LoVo (cell line): ENCODE data around the gene AXL.
"Not testable (repeated sequence)": the region's sequence is repeated elsewhere in the genome, so short reads cannot be mapped to it uniquely, and the experiment has no call there.

Experiments used
- DNase-seq: peaks from one replicate; pipeline ENCODE4 v3.0.0-alpha.2; 2016; ENCODE audit warnings: low spot score

Gene AXL

DNA sequence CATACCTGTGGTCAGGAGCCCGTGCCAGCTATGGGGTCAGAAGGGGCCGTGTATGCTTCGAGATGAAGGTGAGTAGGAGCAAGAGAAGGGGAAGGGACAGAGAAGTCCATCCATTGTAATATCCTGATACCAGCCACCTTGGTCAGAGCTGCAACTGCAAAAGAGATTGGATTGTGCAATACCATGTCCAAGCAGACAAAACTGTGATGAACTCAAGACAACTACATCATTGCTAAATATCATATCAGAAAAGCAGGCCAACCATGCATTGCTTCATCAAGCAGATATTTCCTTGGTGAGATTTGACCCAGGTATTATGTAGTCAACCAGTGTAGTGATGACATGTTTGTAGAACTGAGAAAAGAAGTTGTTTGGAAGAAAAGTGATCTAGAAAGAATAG lies 57.2 kb downstream of the AXL start:
- DNase-seq, result no peak

DNA sequence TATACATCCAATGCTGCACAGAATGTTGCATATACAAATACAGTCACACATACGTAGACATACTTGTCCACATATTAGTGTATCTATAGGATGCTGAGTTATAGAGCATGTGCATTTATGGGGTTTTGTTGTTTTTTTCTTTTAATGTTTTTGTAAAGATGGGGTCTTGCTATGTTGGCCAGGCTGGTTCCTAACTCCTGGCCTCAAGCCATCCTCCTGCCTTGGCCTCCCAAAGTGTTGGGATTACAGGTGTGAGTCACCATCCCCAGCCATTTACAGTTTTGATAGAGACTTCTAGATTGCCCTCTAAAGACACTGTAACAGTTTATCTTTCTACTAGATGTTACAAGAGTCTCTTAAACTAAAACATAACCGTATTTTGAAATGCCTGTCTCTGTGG lies 59.5 kb downstream of the AXL start:
- no peak for DNase-seq

GRCh38 chr19:41288673-41289530 lies 69.9 kb downstream of the AXL start:
- DNase-seq, result no peak

GRCh38 chr19:41289814-41290213 lies 70.8 kb downstream of the AXL start:
- not testable (repeated sequence) for DNase-seq

- no peak for DNase-seq
Observed at GRCh38 chr19:41294393-41294792, 75.4 kb downstream of the AXL start.

DNA sequence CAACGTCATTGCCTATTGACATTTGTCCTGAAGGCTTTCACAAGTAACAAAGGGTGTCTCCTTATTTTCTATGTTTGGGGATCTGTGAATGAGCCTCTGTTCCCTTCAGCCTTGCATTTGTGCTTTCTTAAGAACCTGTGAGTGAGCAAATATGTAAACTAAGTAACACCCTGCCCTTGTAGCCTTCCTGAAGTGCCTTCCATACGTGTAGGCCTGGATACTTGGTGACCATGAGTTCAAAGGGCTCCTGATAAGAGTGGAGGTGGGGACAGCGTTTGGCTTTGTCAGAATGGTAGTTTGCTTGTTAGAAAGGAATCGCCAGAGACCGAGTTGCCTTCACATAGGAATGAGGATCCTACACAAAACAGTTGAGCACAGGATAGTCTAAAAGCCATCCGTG lies 76.5 kb downstream of the AXL start:
- DNase-seq, result no peak

DNA sequence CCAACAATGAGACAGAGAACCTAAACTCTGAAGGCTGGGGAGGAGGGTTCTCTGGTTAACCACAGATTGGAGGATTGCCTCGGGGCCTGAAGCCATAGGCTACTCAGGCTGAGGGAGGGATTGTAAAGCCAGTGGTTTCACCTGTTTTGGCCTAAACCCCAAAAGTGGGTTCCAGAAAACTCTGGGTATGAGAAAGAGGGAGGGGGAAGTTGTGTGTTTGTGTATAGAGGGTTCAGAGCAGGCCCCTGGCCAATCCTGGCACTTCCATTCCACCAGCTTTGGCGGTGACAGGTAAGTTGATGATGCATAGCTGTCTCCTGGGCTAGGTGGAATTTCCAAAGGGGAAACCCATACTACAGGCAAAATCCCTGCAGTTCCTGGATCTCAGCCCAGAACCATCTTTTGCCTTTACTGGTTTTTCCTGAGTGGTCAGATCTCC lies 77.4 kb downstream of the AXL start:
- DNase-seq, result no peak

DNA sequence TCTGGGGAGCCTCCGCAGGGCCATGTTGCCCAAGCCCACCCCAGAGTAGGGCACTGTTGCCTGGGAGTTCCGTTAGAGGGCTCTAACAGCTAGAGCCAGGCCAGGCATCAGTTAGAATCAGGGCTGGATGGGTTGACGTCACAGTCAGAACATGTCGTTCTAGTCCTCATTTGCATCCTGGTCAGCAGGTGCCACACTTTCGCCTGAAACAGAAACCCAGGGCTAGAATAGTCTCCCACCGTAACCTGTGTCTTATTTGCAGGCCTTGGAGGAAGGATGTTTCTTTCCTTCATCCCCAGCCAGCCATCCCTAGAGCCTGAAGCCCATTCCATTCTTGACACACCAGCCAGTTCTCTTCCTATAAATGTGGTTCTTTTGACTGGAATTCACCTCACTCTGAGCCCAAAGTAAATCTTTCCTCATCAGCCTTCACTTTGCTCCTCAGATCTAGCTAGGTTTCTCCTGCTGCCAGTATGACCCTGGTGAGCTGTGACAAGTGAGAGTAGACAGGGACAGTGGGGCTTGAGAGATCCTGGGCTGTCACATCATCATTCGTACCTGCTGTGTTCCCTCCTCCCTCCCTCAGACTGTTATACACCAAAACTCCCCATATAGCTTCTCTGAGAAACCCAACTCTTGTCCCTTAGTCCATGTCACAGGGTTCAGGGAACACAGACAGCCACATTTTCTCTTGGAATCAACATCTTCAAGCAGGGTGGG lies 78.8 kb downstream of the AXL start:
- no peak for DNase-seq

GRCh38 chr19:41298348-41298964 lies 79.4 kb downstream of the AXL start:
- no peak for DNase-seq

DNA sequence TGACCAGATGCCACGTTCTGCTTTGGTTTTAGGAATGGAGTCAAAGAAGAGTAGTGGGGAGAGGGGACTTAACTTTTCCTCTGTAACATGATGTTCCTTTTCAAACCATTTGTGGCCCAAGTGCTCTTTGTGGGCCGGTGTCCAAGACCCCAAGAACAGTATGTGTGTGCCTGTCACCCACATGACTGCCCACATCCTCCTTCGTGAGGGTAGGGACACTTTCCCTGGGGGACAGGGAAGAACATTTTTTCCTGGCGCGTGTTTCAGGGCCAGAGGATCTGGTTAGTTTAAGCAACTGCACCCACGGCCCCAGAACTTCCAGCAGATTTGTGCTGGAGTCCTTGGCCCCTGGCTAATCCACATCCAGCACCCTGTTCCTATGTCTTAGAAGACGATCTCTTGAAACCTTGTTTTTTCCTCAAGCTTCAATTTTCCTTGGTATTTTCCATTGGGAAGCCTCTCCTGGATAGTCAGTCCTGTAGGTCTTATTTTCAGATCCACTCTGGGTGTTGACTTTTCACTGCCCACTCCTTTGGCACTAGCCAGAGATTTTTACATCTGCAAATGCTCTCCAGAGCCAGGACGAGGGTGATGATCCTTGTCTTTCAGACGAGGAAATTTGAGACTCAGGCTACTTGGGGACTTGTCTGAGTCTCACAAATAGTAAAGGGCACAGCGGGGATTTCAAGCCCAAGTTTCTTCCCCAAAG lies 80.2 kb downstream of the AXL start:
- no peak for DNase-seq

- DNase-seq, result no peak
Observed at GRCh38 chr19:41299755-41300089, 80.7 kb downstream of the AXL start.

GRCh38 chr19:41300555-41300954 lies 81.5 kb downstream of the AXL start:
- DNase-seq, result no peak

- DNase-seq, result no peak
Observed at GRCh38 chr19:41302624-41303351, 83.8 kb downstream of the AXL start.

DNA sequence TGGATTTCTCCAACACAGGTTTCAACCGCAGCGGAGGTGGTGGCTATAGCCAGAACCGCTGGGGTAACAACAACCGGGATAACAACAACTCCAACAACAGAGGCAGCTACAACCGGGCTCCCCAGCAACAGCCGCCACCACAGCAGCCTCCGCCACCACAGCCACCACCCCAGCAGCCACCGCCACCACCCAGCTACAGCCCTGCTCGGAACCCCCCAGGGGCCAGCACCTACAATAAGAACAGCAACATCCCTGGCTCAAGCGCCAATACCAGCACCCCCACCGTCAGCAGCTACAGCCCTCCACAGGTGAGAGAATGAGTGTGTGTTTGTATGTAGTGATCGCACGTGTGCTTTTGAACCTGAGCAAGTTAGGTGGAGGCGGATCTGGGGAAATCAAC lies 84.9 kb downstream of the AXL start:
- DNase-seq, result no peak

DNA sequence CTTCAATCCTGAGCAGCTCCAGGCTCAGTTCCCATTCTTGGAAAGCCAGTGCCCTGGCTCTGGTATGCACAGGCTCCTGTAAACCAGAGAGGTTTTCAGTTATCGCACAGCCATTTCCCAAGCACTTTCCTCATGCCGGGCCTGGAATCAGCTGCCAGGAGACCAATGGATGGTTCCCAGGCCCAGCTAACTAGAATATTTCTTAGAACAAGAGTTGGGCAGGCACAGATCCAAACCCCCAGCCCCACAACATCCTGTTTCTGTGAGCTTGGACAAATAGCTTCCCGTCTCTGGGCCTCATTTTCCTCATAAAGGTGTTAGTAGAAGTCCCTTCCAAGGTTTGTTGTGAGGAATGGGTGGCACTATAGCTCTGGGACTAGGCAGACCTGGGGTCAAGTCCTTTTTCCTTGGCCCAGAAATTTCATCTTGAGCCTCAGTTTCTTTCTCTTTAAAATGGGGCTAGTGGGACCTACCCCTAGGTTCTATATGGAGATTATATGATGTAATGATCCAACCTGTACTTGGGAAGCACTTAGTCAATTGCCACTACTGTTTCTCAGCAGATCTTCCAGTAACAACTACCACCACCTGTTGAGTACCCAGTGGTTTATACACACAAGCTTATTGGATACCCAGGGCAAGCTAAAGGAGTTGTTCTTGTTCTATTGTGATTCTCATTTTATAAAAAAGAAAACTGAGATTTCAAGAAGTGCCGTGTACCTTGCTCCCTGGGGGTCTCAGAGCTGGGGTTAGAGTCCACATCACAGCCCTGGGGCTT lies 85.9 kb downstream of the AXL start:
- DNase-seq, result no peak

GRCh38 chr19:41305927-41306793 lies 87.1 kb downstream of the AXL start:
- no peak for DNase-seq

DNA sequence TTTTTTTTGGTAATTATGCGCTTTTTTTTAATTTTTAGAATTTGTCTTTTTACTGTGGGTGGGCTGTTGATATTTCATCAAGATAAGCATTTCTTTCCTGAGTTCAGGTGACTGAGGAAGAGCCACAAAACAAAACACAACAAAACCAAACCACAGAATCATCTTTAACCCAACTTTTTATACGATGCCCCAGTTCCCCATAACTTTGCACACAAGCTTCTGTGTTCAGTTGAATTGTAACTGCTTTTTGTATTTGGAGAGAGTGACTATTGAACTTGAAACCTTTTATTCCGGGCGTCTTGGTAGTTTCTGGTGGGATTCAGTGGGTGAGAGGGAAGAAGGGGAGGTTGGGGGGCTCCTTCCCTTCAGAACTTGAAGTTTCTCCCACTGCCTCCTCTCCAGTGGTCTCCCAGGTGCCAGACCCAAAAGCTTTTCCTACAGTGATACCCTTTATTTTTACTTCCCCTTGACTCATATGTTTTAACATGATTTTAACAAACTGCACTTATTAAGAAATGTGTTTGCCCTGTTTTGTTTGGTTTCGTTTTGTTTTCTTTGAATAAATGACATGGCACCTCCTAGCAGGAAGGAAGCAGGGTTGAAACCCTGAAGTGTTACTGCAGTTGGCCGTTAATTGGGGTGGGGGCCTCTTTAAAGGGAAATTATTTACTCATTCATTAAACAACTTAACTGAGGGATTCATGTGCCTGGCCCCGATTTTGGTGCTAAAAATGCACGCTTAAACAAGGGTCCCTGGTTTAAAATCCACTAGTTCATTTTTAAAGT lies 88.3 kb downstream of the AXL start:
- DNase-seq, result no peak

DNA sequence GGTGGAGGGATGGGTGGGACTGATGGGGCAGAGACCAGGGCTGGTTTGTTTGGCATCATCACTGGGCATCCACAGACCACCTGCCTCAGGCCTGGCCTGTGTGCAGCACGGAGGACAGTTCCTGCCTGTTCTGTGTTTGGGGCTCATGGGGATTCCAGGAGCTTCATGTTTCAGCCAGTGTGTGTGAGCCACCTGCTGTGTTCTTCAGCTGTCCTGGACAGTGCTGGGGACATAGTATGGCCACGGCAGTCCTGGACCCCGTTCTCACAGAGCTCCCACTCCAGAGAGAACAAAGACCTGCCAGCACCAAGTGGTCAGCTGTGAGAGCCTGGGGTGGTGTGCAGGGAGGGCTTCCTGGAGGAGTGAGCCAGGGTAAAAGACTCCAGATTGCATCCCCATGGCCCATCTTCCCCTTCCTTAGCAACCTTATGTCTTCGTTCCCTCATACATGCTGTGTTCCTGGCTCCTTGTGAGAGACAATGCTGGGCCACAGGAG lies 89.0 kb downstream of the AXL start:
- DNase-seq, result no peak
